Dedifferentiated amniotic fluid mesenchymal stem cell (primary cell): Measurements from ENCODE around the gene PARP2.
"Not testable (repeated sequence)": the region's sequence is repeated elsewhere in the genome, so short reads cannot be mapped to it uniquely, and the experiment has no call there.

Source experiments
- DNase-seq: peaks from one replicate; pipeline ENCODE4 v3.0.0-alpha.2; 2016; ENCODE audit errors: extremely low spot score

PARP2 gene

DNA sequence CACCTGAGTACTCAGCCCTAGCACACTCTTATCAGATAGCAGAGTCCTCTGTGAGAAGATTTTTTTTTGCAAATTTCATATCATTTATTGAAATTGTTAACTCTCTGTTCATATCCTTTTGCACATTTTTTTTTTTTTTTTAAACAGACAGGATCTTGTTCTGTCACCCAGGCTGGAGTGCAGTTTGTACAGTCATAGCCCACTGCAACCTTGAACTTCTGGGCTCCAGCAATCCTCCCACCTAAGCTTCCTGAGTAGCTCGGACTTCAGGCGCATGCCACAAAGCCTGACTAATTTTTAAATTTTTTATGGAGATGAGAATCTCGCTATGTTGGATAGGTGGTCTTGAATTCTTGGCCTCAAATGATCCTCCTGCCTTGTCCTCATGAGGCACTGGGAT, 4.3 kb downstream of the PARP2 start:
- no peak for DNase-seq

- DNase-seq: no peak
Observed at GRCh38 chr14:20350282-20350681, 6.8 kb downstream of the PARP2 start.

DNA sequence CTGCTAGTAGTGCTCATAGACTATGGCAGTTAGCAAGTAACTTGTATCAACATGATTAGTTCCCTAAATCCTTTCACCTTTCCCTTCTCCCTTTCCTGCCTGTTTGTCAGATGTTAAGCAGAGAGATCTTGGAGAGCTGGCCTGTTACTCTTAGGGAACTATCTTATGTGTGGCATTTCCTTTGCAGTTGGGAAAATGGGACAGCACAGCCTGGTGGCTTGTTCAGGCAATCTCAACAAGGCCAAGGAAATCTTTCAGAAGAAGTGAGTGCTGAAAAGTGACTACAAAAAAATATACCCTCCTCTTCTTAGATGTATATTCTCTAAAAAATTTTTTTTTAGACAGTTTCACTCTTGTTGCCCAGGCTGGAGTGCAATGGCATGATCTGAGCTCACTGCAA, 7.4 kb downstream of the PARP2 start:
- DNase-seq: no peak

DNA sequence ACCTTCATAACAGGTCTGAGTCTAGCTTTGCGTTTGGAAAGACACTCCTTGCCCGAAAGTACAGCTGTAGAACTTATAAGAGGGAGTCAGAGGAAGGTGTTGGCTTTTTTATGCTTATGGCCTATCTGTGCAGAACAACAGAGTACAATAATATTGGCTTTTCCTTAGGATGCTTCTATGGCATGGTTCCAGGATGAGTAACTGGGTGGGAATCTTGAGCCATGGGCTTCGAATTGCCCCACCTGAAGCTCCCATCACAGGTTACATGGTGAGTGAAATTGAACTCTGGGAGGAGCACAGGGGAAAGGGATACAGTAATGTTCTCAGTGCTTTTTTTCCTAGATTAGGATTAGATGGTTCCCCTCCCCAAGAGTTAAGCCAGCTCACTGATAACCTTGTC, 13.0 kb downstream of the PARP2 start:
- DNase-seq: no peak

DNA sequence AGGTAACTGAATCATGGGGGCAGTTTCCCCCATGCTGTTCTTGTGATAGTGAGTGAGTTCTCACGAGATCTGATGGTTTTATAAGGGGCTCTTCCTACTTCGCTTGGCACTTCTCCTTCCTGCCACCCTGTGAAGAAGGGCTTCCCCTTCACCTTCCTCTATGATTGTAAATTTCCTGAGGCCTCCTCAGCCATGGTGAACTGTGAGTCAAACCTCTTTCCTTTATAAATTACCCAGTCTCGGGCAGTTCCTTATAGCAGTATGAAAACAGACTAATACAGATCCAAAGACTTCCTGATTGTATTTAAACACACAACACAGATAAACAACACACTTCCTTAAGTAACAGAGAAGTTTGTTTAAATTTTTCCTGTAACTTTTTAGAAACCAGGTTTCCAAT, 15.0 kb downstream of the PARP2 start:
- not testable (repeated sequence) for DNase-seq

GRCh38 chr14:20365928-20366327, 22.5 kb downstream of the PARP2 start:
- no peak for DNase-seq

GRCh38 chr14:20372796-20373195, 29.4 kb downstream of the PARP2 start:
- no peak for DNase-seq

DNA sequence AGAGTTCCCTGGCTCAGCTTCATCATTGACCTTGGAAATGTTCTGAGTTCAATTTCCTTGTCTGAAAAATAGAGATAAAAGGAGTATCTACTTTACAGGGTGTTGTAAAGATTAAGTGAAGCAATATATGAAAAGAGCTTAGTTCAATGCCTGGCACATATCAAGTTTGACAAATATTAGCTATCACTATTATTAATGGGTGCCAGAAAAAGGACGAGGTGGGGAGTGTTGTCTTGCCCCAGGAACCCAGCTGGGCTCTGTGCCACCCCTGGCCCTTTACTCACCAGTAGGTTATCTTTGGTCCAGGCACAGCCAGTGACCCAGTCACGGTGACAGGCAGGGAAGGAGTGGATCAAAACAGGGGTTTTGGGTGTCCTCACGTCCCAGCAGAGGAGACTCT, 32.0 kb downstream of the PARP2 start:
- DNase-seq: no peak

GRCh38 chr14:20376071-20376588, 32.7 kb downstream of the PARP2 start:
- no peak for DNase-seq

- no peak for DNase-seq
Observed at GRCh38 chr14:20377171-20377570, 33.7 kb downstream of the PARP2 start.

DNA sequence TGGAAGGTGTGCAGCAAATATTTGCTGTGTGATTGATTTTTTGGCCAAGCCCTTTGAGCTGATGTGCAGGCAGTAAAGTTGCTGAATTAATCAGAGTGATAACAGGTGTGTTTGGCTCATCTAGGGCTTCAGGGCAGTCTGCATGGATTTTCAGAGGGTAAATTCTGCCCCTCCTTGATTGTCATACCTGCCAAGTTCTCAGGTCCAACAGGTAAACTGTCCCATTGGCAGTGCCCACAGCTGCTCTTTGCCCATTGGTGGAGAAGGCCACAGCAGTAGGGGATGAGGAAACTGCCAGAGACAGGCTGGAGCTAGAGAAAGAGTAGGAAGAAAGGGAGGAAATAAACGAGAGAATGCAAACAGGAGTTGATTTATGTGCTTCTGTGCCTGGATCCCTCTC, 36.3 kb downstream of the PARP2 start:
- no peak for DNase-seq

DNA sequence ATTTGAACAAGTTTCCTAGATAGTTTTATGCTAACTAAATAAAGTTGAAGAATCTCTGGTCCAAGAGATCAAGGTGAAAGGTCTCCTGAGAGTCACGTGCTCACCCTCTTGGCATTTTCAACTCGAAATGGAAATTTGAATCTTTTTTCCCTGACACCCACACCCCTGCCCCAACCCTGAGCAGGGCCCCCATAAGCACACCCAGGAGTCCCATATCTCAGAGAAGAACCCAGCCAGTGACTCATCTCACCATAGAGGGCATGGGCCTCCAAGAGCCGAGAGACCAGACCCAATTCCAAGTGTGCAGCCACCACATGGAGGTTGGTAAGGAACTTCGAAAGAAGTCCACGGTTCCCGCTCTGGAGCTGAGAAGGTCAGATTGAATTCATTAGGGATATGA, 37.2 kb downstream of the PARP2 start:
- no peak for DNase-seq

- no peak for DNase-seq
Observed at GRCh38 chr14:20381341-20381740, 37.9 kb downstream of the PARP2 start.

GRCh38 chr14:20382526-20382925, 39.1 kb downstream of the PARP2 start:
- DNase-seq: no peak

DNA sequence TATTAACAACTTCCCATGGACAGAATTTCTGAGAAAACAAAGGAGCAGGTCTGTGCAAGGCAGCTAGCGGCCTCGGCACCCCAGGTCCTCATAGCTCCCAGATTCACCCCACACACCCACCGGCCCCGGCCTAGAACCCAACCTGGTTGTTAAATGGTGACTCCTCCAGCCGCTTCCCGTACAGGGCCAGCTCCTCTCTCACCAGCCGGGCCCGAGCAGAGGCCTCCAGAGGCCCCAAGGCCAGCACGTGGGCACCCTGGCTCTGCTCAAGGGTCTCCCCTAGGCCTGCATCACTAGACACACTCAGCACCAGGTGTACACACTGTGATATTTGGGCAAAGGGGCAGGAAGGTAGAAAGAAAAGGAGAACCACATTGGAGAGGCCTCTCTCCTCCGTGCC, 39.6 kb downstream of the PARP2 start:
- DNase-seq: no peak

DNA sequence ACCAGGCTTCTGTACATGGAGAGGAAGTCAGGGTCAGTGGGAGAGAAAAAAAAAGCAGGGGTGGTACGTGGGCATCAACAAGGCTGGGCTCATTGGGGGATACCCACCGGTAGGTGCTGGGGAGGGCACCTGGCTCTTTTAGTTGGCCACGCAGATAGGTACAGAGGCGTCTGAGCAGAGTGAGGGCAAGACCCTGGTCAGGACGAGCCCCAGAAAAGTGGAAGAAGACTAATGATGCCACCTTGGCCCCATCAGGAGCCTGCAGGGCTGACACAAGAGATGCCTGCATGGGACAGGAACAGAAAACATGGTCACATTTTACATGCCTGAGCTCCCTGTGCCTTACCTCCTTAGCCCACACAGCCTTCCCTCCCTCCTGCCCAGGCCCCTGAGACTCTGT, 40.2 kb downstream of the PARP2 start:
- DNase-seq: no peak

- no peak for DNase-seq
Observed at GRCh38 chr14:20384321-20384720, 40.9 kb downstream of the PARP2 start.

DNA sequence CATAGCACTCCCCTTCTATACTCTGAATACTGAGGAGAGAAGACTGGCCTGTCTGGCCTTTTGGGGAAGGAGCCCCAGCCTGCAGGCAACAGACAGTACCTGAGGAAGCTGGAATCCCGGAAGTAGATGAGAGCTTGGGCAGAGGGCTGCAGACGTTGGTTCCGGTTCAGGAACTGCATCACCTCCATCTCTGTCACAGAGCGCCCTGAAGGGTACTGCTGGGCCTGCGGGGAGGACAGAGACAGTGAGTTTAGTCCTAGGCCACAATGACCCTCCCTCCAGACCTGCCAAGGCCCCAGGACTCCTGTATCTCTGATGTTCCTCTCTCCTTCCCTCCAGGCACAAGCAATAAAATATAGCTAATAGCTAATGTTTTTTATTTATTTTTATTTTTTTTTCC, 41.5 kb downstream of the PARP2 start:
- no peak for DNase-seq

DNA sequence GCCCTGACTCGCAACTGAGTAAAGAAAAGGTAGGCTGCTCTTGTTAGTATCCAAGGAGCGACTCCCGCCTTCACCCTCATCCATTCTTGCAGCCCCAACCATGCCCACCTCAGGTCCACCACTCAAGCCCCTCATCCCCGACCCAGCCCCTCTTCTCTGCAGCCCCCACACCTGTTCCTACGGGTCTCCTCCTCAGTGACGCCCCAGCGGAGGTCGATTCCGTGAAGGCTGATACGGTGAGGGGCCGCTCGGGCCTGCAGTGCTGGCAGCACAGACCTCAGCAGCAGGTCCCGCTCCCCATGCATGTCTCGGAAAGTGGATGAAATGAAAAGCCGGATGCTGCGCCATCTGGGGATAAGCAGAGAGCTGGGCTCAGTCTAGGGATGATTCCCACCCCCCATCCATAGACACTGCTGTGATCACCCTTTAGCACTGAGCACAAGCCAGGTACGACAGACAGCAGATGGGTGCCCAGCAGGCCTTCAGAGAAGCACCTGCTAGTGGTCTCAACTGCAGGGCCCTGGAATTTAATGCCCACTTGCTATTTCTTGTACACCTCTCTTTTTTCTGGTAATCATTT, 42.9 kb downstream of the PARP2 start:
- DNase-seq: no peak

DNA sequence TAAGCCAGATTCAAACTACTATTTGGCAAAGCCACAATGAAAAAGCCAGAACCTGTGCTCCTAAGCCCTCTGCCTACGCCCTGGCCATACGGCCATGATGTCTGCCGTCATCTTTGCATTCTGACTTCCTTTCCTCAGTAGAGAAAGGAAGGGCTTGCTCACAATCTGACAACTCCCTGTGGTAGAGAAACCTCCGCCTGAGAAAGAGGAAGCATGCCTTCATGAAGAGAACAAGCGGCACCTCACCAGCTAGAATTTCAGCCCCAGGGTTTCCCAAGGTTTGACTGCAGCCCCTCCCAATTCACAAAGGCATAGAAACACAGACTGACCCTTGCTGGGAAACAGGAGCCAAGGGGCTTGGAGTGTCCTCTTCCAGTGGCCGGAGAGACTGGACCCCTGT, 44.1 kb downstream of the PARP2 start:
- DNase-seq: no peak

DNA sequence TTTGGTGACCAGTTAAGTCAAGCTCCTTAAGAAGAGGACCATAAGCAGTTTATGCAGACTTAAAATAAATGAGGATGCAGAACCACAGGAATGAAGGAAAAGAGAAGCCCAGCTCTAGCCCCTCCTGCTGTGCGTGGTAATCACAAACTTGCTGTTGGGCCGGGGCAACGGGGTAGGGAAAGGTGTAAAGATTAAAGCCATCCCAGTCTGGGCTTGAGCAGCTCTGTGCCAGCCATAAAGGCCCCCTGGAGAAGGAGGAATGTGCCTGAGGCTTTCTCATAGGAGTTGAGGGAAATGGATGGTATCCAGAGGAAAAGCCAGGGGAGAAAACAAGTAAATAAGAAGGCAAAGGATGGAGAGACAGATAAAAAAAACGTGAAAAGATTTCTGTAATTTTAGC, 44.7 kb downstream of the PARP2 start:
- DNase-seq: no peak

DNA sequence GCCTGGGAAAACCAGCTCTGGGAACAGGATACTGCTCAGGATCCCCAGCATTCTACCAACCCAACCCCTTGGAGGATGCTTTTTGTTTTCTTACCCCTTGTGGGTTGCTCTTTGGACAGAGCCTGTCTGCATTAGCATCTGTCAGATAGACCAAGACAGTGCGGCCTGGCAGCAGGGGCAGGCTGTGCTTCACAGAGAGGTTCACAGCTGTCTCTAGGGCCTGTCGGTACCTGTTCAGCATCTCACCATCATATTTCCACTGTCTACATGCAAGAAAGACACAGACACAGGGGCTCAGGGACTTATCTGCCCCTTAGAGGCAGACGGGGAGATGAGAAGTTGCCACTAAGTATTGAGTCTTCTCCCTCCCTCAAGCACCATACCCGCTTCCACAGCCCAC, 48.1 kb downstream of the PARP2 start:
- no peak for DNase-seq

DNA sequence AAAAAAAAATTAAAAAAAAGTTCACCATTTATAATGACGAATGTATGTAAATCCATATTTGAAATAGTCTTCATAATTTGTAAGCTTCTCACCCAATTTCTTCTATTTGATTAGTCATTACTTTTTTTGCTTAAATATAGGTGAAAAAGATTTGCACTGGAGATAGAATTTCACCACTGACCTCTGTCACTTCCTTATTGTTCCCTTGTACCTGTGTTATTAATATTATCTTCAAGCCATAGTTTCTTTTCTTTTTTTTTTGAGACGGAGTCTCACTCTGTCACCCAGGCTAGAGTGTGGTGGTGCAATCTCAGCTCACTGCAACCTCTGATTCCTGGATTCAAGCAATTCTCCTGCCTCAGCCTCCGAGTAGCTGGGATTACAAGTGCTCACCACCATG, 54.1 kb downstream of the PARP2 start:
- DNase-seq: no peak

DNA sequence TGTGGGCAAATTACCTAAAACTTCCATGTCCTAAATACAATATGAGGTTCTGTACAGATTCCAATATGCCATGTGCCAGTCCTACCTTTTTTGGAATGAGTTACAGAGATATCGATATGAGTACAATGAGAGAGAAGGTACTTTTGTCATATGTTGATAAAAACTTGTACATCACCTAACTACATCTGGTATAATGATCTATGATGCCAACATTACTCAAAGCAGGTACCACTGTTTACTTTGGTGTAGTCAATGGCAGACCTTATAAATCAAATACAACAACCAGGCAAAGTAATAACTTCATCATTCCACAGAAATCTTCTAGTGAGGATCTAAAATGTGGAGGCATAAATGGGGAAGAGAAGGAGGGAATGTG, 57.1 kb downstream of the PARP2 start:
- no peak for DNase-seq
